Gastroesophageal sphincter (tissue), 4 donors: ENCODE results near the gene CNNM4. TPM values are rescaled to one million over a fixed set of nuclear protein-coding genes. Genes with fewer than 3 reads are reported as not detected.

Experiments used
- ATAC-seq: fragments of 150-250 bp; one replicate; pipeline ENCODE4 v1.9.1; 2016; ENCODE audit warnings: mild to moderate bottlenecking, moderate library complexity
- H3K27ac ChIP-seq, 4 donors: fragments of 200-600 bp; sonication (generic) in 3 of 4; 1 replicate in 3 of 4; 2 replicates in 1 of 4; pipeline ENCODE4 v1.5.1; 2016 to 2019
- H3K27me3 ChIP-seq: fragments of 200-600 bp; sonication (generic); one replicate; pipeline ENCODE4 v1.5.1; 2019
- H3K36me3 ChIP-seq, 2 donors: fragments of 200-600 bp; sonication (generic); one replicate each; pipeline ENCODE4 v1.5.1; 2019; ENCODE audit warnings: control low read depth in 1 of 2
- H3K4me1 ChIP-seq, 3 donors: fragments of 200-600 bp; sonication (generic); 1 replicate in 2 of 3; 2 replicates in 1 of 3; pipeline ENCODE4 v1.5.1; 2016 to 2019; ENCODE audit warnings: control low read depth in 2 of 3
- H3K4me3 ChIP-seq, 2 donors: fragments of 200-600 bp; sonication (generic); one replicate each; pipeline ENCODE4 v1.5.1; 2019; ENCODE audit warnings: mild to moderate bottlenecking in 1 of 2, moderate library complexity in 1 of 2
- H3K9me3 ChIP-seq, 3 donors: fragments of 200-600 bp; sonication (generic); one replicate each; pipeline ENCODE4 v1.5.1; 2017 to 2019; ENCODE audit warnings: control low read depth in 2 of 3
- CTCF ChIP-seq, 4 experiments: fragments of 200-600 bp in 2 of 4; fragments of 450-650 bp in 2 of 4; sonication (generic) in 1 of 4; IDR thresholded peaks; one replicate each; pipeline ENCODE4 v1.5.1; 2017 to 2019; ENCODE audit warnings: antibody characterized with exemption in 4 of 4, mild to moderate bottlenecking in 2 of 4, moderate library complexity in 2 of 4
- EP300 ChIP-seq: sonication (generic); formaldehyde crosslinking; IDR thresholded peaks from one replicate; pipeline ENCODE4 v1.6.1; 2017; ENCODE audit warnings: antibody characterized with exemption, mild to moderate bottlenecking
- POLR2A ChIP-seq, 2 donors: fragments of 450-650 bp; IDR thresholded peaks; one replicate each; pipeline ENCODE4 v1.6.1; 2017; ENCODE audit warnings: antibody characterized with exemption in 2 of 2, mild to moderate bottlenecking in 2 of 2, moderate library complexity in 1 of 2
- POLR2AphosphoS5 ChIP-seq: sonication (generic); formaldehyde crosslinking; IDR thresholded peaks from one replicate; pipeline ENCODE4 v1.6.1; 2017; ENCODE audit warnings: antibody characterized with exemption
- WGBS, 2 donors: methylation state at CpG; one replicate each; pipeline ENCODE4 v1.1.5; 2018; ENCODE audit warnings: low coverage in 1 of 2; 5-methylcytosine and 5-hydroxymethylcytosine counted together
- total RNA-seq, 4 donors: library from RNA; depleted of rRNA; stranded (reverse); fragments of >200 nt; gene quantifications; one replicate each; pipeline ENCODE4 v1.1.0, GENCODE V29; 2016

Gene CNNM4
- total RNA-seq, 4 donors from 2014 or later, result 2.7 to 6.1 (median 5.5) TPM

DNA sequence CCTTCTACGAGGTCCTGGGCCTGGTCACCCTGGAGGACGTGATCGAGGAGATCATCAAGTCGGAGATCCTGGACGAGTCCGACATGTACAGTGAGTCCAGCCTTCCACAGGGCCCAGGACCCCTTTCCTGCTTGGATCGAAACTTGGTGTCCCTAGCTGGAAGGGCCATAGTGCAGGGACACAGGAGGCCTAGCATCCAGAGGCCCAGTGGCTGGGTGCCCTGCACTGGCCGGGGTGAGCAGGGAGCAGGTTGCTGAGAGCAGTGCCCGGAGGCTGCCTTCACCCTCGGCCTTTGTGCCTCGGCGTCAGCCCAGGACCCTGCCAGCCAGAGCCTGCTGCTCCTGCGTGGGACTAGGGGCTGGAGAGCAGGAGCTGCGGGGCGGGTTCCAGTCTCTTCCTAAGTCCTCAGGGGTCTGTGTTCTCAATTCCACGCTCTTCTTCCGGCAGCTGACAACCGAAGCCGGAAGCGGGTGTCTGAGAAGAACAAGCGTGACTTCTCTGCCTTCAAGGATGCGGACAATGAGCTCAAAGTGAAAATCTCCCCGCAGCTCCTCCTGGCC is 36.4 kb downstream of the CNNM4 start:
- 100% methylated on average over 2 of the region's 23 CpGs; no CpG with 5 or more reads in 1 of the 2 donors for WGBS, 2 donors
- no peak for TF ChIP-seq EP300
- no peak for TF ChIP-seq CTCF (IDR thresholded peaks at IDR 0.05)
- TF ChIP-seq POLR2A (IDR thresholded peaks at IDR 0.05), result no peak
- no peak for TF ChIP-seq POLR2AphosphoS5
- no peak for ATAC-seq

DNA sequence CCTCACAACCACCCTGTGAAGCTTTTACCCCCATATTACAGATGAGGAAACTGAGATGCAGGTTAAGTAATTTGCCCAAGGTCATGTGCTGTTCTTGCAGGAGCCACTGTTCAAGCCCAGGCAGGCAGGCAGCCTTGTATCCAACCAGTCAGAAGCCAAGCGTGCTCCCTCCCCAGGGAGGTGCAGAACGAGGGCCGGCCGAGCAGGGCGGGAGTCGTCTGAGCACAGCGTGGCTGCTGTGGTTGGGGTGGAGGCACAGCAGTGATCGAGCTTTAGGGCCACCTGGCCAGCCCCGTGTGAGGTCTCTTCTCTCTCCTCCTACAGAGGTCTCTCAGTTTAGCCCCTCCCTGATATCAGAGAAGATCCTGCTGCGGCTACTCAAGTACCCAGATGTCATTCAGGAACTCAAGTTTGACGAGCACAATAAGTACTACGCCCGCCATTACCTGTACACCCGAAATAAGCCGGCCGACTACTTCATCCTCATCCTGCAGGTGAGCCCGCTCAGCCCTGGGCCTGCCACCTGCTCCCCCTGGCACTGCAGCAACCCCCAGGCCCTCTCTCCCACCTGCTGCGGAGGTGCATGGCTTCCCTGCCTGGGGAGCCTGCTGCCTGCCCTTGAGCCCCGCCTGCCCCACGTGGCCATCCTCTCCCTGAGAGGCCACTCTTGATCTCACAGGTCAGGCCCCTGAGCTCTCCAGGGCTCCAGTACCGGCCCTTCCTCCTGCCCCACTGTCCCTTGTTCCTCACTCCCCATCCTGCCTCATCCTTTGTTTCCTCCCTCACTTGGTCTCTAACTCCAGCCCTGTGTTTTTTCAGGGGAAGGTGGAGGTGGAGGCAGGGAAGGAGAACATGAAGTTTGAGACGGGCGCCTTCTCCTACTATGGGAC is 38.3 kb downstream of the CNNM4 start:
- WGBS, 2 donors, result 84 to 90% methylated on average over 4 to 8 of the region's 23 CpGs
- Histone ChIP-seq H3K36me3 (peaks cover 0 to 51% of the 10 kb centered on the region in 2 donors), H3K4me1 (peaks cover 0 to 9% (median 0%) of the 10 kb centered on the region in 3 donors), H3K27ac (no peak overlapping the region), H3K9me3 (no peaks in the 10 kb centered on the region), H3K4me3 (no peak overlapping the region), H3K27me3 (no peaks in the 10 kb centered on the region)
- no peak for TF ChIP-seq CTCF (IDR thresholded peaks at IDR 0.05)
- ATAC-seq, result no peak

More for the DNA sequence above, 36.4 kb downstream of the CNNM4 start:
- H3K36me3 ChIP-seq, result peaks cover 0 to 37% of the 10 kb centered on the region in 2 donors
- H3K4me3 ChIP-seq, result no peak overlapping the region
- no peaks in the 10 kb centered on the region for H3K9me3 ChIP-seq
- no peak overlapping the region for H3K27ac ChIP-seq
- peaks cover 0 to 19% (median 0%) of the 10 kb centered on the region in 3 donors for H3K4me1 ChIP-seq
- no peaks in the 10 kb centered on the region for H3K27me3 ChIP-seq

GRCh38 chr2:96799623-96799935 is 38.9 kb downstream of the CNNM4 start:
- TF ChIP-seq CTCF (IDR thresholded peaks at IDR 0.05), result no peak
- TF ChIP-seq POLR2A (IDR thresholded peaks at IDR 0.05), result no peak
- no peak for TF ChIP-seq EP300
- H3K27me3 ChIP-seq, result no peaks in the 10 kb centered on the region
- peaks cover 0 to 57% of the 10 kb centered on the region in 2 donors for H3K36me3 ChIP-seq
- no peak overlapping the region for H3K27ac ChIP-seq
- ATAC-seq, result no peak
- H3K9me3 ChIP-seq, result no peaks in the 10 kb centered on the region
- 80 to 88% methylated on average over 1 to 5 of the region's 8 CpGs for WGBS, 2 donors
- H3K4me1 ChIP-seq, result peaks cover 0 to 9% (median 0%) of the 10 kb centered on the region in 3 donors
- no peak overlapping the region for H3K4me3 ChIP-seq

- TF ChIP-seq CTCF (IDR thresholded peaks at IDR 0.05) (no peak), EP300 (no peak), POLR2A (IDR thresholded peaks at IDR 0.05) (no peak), POLR2AphosphoS5 (no peak)
- WGBS, 2 donors, result 83 to 100% methylated on average over 2 to 5 of the region's 27 CpGs
- H3K27me3 ChIP-seq, result no peaks in the 10 kb centered on the region
- peaks cover 0 to 59% of the 10 kb centered on the region in 2 donors for H3K36me3 ChIP-seq
- ATAC-seq, result no peak
- H3K4me1 ChIP-seq, result peaks cover 0 to 9% (median 0%) of the 10 kb centered on the region in 3 donors
- no peaks in the 10 kb centered on the region for H3K9me3 ChIP-seq
- H3K4me3 ChIP-seq, result no peak overlapping the region
- H3K27ac ChIP-seq, result no peak overlapping the region
Observed at GRCh38 chr2:96800061-96801004, 39.6 kb downstream of the CNNM4 start.
